ENCODE results near the gene IRF1.

Gene IRF1

DNA sequence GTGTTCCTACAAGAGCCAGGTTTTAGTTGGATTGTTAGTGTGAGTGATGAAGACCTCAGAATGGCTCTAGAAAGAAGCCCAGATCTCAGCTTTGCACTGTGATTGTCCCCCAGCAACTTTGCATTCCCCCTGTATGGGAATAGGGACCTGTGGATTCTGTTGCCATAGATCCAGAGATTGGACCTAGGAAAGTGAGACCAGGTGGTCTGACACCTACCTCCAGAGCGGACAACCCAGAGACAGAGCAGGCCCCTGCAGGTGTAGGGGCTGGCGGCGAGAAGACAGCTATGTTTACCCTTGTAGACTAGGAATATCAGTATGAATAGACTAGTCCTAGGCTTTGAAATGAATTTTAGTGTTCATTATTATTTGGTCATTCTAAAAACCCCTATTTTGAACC lies 53.6 kb downstream of the IRF1 start:
- DNase-seq, result no peak

DNA sequence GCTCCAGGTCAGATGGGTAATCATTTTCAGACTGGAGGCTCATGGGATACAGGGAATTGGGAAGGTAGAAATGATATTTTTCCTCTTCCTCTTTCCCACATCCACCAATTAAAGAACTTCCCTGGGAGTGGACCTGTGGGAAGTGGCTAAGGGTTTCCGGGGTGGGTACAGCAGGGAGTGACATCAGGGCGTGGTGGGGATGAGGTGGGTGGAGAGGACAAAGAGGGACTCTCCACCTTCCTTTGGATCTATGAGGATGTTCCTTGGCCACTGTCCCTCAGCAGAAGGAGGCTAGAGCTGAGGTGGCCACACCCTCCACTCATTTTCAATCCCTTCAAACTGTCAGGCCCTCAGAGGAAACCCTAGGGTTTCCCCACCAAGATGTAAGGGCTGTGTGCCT lies 54.7 kb downstream of the IRF1 start:
- DNase-seq, result no peak

DNA sequence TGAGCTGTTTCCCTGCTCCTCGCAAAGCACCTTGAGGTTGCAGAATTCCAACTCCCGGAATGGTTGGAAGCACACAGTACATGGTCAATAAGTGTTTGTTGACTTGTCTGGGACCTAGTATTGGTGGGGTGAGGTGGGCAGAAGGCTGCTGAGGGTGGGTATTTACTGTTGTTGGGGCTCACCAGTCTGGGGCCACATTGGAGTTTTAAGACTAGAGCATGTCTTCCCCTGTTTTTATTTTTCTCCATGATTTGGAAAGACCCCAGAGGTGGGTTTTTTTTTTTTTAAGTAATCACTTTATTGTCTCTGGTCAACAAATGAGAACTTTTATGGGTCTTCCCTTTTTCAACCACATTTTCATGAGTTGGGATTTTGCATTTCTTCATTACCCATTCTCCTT lies 55.1 kb downstream of the IRF1 start:
- DNase-seq, result no peak

DNA sequence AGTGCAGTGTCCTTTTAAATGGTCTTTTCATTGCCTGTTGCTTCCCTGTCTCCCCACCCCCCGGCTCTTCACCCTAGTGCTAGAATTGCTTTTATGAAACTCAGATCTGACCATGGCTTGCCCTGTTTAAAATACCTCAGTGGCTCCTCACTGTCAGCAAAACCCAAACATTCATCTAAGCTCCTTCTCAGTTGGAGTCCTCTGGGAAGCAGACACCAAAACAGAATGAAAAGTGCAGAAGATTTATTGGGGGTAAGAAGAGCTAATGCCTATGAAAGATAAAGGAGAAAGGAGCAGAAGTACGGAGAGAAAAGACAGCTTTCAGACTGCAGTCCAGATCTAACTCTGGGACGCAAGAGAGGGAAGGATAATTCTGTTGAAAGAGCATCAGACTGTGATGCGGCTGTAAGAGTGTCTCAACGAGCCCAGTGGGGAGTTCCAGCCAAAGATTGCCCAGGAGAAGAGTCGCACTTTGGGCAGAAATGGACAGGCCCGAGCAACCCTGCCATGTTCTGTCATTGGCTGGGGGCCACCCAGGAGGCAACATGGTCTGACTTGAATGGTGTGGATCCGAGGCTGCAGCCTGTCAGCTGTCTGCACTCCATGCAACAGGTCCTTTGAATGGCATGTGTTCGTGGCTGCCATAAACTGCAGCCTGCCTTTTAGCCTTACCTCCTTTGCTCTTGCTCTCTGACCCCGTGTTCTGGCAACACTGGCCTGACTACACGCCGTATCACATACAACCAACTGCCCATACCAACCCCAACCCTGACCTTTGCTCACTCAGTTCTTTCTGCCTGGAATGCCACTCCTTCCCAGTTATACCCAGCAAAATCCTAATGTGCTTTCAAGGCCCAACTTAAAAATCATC lies 55.9 kb downstream of the IRF1 start:
- DNase-seq, result no peak

DNA sequence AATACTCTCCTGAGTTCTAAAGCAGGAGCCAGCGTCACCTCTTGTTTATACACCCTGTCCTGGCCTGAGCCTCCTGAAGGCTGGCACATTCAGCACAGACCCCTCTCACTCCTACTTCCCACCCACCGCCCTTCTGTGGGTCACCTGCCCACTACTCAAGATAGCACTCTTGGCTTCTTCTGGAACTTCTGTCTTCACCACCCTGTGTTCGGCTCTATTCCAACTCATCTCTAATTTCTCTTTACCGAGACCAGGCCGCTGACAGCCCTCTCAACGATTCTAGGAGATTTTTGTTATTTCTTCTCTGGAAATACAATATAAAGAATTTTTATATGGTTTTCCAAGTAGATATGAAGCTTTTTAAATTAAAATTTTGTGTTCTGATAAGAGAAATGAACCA lies 57.4 kb downstream of the IRF1 start:
- DNase-seq, result no peak

DNA sequence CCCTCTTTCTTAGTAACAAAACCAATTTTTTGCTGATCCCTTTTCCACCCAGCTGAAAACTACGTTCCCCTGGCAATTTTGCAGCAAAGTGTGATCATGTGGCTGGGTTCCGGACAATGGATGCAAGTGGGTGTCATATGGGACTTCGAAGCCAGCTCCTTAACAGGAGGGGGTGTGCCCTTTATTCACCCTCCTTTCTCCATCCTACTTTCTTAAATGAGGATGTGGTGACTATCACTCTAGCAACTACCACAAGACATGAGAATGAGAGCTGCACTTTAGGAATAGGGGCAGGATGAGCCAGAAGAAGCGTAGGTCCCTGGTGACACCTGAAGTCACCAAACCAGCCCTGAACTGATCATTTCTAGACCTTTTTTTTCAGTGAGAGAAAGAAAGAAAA lies 58.9 kb downstream of the IRF1 start:
- DNase-seq, result no peak

Measured in NCI-H526 (cell line).